NCI-H345 treated with DMSO at 0.1 percent for 48 hours (cell line): ENCODE data around the gene AKAP12.
"Not testable (repeated sequence)": the region's sequence is repeated elsewhere in the genome, so short reads cannot be mapped to it uniquely, and the experiment has no call there.

Experiments used
- DNase-seq: peaks from one replicate; lab custom pipeline; 2025; ENCODE audit not compliant: unreplicated experiment; lab: John Stamatoyannopoulos, UW

Gene AKAP12

GRCh38 chr6:151376440-151376839 is 136.7 kb downstream of the AKAP12 start:
- no peak for DNase-seq

DNA sequence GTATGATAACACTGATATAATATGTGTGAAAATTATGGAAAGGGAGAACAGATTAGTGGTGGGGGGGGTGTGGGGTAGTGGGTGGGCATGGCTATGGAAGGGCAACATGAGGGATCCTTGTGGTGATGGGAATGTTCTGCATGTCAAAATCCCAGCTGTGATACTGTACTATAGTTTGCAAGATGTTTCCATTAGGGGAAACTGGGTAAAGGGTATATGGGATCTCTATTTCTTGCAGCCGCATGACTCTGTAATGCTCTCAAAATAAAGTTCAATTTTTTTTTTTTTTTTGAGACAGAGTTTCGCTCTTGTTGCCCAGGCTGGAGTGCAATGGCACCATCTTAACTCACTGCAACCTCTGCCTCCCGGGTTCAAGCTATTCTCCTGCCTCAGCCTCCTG is 137.3 kb downstream of the AKAP12 start:
- no peak for DNase-seq

- DNase-seq, result no peak
These were observed 140.4 kb downstream of the AKAP12 start for GRCh38 chr6:151379933-151380847.

DNA sequence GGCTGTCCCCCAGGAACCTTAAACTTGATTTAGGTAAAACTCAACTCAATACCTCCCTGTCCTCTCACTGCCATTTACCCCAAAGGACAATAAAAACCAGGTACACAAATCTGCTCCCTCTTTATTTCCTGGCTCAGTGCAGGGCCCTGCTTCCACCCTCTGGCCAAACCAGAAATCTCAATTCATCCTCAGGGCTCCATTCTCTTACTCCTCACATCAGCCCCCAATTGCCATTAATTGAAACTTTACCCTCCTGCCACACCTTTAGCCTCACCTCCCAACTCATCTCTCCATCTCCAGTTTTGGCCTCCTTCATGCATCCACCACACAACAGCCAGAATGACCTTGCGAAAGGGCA is 141.1 kb downstream of the AKAP12 start:
- DNase-seq, result no peak

DNA sequence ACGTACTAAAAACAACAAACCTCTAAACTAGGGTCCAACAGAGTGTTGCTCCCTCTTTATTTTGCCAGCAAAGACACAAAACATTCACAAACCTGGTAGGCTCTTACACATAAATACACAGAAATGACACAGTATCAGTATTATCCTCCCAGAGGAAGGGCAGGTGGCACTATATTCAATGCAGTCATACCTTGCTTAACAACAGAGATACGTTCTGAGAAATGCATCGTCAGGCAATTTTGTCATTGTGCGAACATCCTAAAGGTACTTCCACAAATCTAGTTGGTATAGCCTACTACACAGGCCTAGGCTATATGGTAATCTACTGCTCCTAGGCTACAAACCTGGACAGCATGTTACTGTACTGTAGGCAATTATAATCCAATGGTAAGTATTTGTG is 142.0 kb downstream of the AKAP12 start:
- DNase-seq, result no peak

GRCh38 chr6:151382631-151383030 is 142.9 kb downstream of the AKAP12 start:
- not testable (repeated sequence) for DNase-seq

DNA sequence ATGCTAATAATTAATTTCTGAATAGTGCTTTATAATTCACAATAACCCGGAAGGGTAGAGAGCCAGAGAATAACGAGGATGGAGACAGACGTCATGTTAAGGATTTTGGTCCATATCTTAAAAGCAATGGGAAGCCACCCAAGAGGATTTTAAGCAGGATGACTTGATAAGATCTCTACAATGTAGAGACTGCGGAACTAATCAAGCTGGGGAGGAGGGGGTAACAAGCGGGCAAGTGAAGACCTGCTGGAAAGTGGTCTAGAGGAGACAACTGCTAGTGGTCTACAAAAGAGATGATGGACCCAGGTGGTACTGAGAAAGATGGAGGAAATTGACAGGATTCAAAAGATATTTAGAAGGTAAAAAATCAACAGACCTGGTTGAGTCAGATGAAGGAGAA is 144.4 kb downstream of the AKAP12 start:
- no peak for DNase-seq

DNA sequence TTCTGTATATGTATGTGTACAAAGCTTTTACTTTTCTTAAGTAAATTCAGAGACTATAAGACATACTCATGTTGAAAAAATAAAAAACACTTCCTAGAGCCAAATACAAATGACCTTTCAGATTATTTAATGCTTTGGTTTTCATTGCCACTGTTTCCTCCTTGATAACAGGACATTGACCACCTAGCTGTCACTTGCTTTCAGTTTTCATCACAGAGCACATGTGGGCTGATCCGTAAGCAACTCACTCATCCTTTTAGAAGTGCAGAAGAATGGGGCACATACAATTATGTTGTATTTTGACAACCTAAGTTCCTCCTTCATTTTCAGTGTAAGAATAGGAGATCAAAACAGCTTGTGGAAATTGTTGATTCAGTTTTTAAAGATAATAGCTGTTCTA is 145.4 kb downstream of the AKAP12 start:
- no peak for DNase-seq

DNA sequence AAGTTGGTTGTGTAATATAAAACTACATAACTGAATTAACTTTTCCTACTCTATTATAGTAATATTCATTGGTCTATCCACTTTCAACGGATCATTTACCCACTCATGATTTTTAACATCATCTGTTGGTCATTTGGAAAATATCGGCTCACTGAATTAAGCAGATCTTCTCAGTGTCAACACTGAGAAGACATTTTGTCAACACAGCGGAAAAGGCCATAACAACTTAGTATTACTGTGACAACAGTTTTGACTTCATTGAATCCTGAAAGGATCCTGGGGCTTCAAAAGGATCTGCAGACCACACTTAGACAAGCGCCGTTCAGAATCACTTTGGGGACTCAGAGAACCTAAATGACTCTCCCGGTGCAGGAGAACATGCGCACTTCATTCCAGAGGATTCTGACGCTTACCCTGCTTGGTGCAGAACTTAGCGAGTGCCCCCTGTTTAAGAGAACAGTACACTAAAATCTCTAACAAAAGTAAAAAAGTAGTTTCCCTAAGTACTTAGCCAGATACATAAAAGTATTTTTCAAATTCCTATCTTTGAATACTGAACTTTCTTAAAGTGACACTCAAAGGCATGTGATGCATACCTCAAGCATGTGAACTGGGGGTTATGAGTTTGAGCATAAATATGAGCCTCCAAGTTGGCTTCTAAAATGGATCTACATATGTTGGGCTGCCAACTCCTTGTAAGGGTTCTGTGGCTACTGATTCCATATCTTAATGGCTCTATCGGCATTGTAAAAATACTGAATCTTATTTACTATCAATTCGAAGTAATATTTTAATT is 147.6 kb downstream of the AKAP12 start:
- no peak for DNase-seq

- DNase-seq, result no peak
These were observed 148.5 kb downstream of the AKAP12 start for GRCh38 chr6:151388236-151388635.

DNA sequence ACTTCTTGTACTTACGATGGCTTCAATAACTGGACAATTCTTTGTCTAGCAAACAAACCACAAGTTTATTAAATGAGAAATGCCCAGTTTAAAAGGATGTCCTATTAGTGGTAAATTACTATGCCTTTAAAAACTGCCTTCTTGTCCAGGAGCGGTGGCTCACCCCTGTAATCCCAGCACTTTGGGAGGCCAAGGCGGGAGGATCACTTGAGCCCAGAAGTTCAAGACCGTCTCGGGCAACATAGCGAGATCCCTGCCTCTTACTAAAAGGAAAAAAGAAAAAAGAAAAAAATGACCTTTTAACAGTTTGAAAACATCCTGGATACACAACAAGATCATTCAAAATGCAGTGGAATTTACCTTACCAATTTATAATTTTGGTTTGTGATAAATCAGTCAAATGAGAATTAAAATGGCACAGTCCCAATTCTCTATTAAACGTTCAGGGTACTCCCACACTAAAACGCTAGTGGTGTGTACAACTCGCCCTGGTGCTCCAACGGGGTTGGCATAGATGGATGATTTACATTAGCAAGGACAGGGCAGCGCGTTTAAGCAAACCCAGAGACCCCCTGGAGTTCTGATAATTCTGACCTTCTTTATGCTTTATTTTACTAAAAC is 149.3 kb downstream of the AKAP12 start:
- DNase-seq, result no peak

- peak; percentile 94 for DNase-seq
These were observed 150.0 kb downstream of the AKAP12 start for GRCh38 chr6:151389618-151390275.

- DNase-seq, result peak; percentile 94
These were observed 150.6 kb downstream of the AKAP12 start for GRCh38 chr6:151390276-151390850.

DNA sequence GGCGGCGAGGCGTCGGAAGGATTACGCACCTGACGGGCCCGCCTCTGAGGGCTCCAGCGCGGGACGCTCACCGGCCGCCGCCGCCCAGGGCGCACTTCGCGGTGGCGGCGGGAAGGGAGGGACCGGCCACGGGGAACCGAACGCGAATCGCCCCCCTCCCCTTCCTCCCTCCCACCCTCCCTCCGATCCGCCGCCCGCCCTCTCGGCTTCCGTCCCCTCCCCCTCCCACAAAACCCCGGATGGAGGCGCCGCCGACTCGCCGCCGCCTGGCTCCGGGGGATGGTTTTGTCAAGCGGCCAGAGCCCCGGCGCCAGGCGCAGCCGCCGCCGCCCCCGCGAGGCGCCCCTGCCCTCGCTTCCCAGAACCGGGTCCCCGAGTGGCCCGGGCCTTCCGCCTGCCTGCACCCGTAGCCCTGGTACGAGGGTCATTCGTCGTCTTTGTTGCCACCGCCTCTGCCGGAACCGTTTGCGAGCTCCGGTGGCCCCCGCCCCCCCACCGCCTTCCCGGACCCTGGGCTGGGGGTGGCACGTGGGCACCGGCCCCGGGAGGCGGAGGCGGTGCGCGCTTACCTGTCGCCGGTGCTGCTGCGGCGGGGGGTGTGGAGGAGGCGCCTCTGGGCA is 151.2 kb downstream of the AKAP12 start:
- peak; percentile 5 for DNase-seq

- DNase-seq, result peak; percentile 31
These were observed 152.0 kb downstream of the AKAP12 start, which contains the start of gene ZBTB2 for GRCh38 chr6:151391471-151392413. ZBTB2 (minus strand) TSS chr6:151391559; CDS start chr6:151373637, 17,922 bp downstream.

- no peak for DNase-seq
These were observed 152.7 kb downstream of the AKAP12 start for GRCh38 chr6:151392427-151392826.

DNA sequence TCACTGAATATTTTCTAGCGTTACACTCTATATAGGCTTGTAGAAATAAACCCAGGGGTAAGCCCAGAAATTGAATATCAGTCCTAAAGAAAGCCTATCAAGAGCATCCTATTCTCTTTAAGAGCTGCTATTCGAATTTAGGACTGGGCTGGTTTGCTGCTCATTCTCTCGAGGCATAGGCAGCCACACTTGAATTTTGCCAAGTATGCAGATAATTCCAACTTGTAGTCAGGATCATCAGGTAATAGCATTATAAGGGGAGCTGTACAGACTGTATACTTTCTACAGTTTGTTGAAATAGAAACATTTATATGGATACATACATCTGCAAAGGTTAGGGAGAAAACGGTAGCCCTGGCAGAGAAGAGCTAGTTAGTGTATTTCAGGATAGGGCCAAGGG is 153.6 kb downstream of the AKAP12 start:
- DNase-seq, result no peak

GRCh38 chr6:151399679-151400078 is 159.9 kb downstream of the AKAP12 start:
- DNase-seq, result no peak

- DNase-seq, result no peak
These were observed 160.7 kb downstream of the AKAP12 start for GRCh38 chr6:151400473-151400872.
